Measurements from ENCODE around the gene PPTC7. TPM values are rescaled to one million over a fixed set of nuclear protein-coding genes. Genes with fewer than 3 reads are reported as not detected.
"Not testable (repeated sequence)": the region's sequence is repeated elsewhere in the genome, so short reads cannot be mapped to it uniquely, and the experiment has no call there.

Gene PPTC7
- total RNA-seq, 1 donor from 2014 or later = 13.7 TPM

- Mint-ChIP-seq H3K4me1 (ENCODE audit: unreplicated experiment) (no peaks in the 10 kb centered on the region), H3K27me3 (ENCODE audit: unreplicated experiment) (no peaks in the 10 kb centered on the region), H3K36me3 (ENCODE audit: low read depth, unreplicated experiment) (peaks cover 11% of the 10 kb centered on the region), H3K27ac (ENCODE audit: unreplicated experiment) (no peak overlapping the region), H3K9me3 (ENCODE audit: unreplicated experiment) (peaks cover 5% of the 10 kb centered on the region), H3K4me3 (ENCODE audit: unreplicated experiment) (no peak overlapping the region)
- no peak for TF ChIP-seq CTCF (IDR thresholded peaks at IDR 0.05; ENCODE audit: unreplicated experiment)
- no peak for DNase-seq (ENCODE audit: low spot score)
Measured at GRCh38 chr12:110574044-110574443, 9.1 kb downstream of the PPTC7 start.

GRCh38 chr12:110570798-110571197 lies 12.3 kb downstream of the PPTC7 start:
- not testable (repeated sequence) for H3K9me3 Mint-ChIP-seq (ENCODE audit: unreplicated experiment); H3K4me1 Mint-ChIP-seq (ENCODE audit: unreplicated experiment); H3K4me3 Mint-ChIP-seq (ENCODE audit: unreplicated experiment); H3K27me3 Mint-ChIP-seq (ENCODE audit: unreplicated experiment); H3K27ac Mint-ChIP-seq (ENCODE audit: unreplicated experiment); DNase-seq (ENCODE audit: low spot score)
- H3K36me3 Mint-ChIP-seq (ENCODE audit: low read depth, unreplicated experiment) = peaks cover 14% of the 10 kb centered on the region

GRCh38 chr12:110569838-110570237 lies 13.3 kb downstream of the PPTC7 start:
- Mint-ChIP-seq H3K36me3 (ENCODE audit: low read depth, unreplicated experiment) (peaks cover 14% of the 10 kb centered on the region), H3K4me3 (ENCODE audit: unreplicated experiment) (peak overlapping the region; percentile 15)
- not testable (repeated sequence) for H3K4me1 Mint-ChIP-seq (ENCODE audit: unreplicated experiment); H3K27me3 Mint-ChIP-seq (ENCODE audit: unreplicated experiment); DNase-seq (ENCODE audit: low spot score); H3K9me3 Mint-ChIP-seq (ENCODE audit: unreplicated experiment); H3K27ac Mint-ChIP-seq (ENCODE audit: unreplicated experiment)

GRCh38 chr12:110568752-110569151 lies 14.4 kb downstream of the PPTC7 start:
- peaks cover 5% of the 10 kb centered on the region for H3K9me3 Mint-ChIP-seq (ENCODE audit: unreplicated experiment)
- DNase-seq (ENCODE audit: low spot score) = no peak
- no peaks in the 10 kb centered on the region for H3K27me3 Mint-ChIP-seq (ENCODE audit: unreplicated experiment)
- peaks cover 7% of the 10 kb centered on the region for H3K4me1 Mint-ChIP-seq (ENCODE audit: unreplicated experiment)
- H3K4me3 Mint-ChIP-seq (ENCODE audit: unreplicated experiment) = no peak overlapping the region
- H3K36me3 Mint-ChIP-seq (ENCODE audit: low read depth, unreplicated experiment) = peaks cover 14% of the 10 kb centered on the region
- no peak for TF ChIP-seq CTCF (IDR thresholded peaks at IDR 0.05; ENCODE audit: unreplicated experiment)
- H3K27ac Mint-ChIP-seq (ENCODE audit: unreplicated experiment) = no peak overlapping the region

GRCh38 chr12:110566993-110567392 lies 16.1 kb downstream of the PPTC7 start:
- Mint-ChIP-seq H3K4me3 (ENCODE audit: unreplicated experiment) (peak overlapping the region; percentile 32), H3K4me1 (ENCODE audit: unreplicated experiment) (peaks cover 7% of the 10 kb centered on the region), H3K36me3 (ENCODE audit: low read depth, unreplicated experiment) (peaks cover 14% of the 10 kb centered on the region), H3K9me3 (ENCODE audit: unreplicated experiment) (peaks cover 5% of the 10 kb centered on the region), H3K27ac (ENCODE audit: unreplicated experiment) (no peak overlapping the region), H3K27me3 (ENCODE audit: unreplicated experiment) (no peaks in the 10 kb centered on the region)
- DNase-seq (ENCODE audit: low spot score) = no peak
- TF ChIP-seq CTCF (IDR thresholded peaks at IDR 0.05; ENCODE audit: unreplicated experiment) = no peak

- TF ChIP-seq CTCF (IDR thresholded peaks at IDR 0.05; ENCODE audit: unreplicated experiment) = no peak
- Mint-ChIP-seq H3K4me3 (ENCODE audit: unreplicated experiment) (no peak overlapping the region), H3K27me3 (ENCODE audit: unreplicated experiment) (no peaks in the 10 kb centered on the region), H3K9me3 (ENCODE audit: unreplicated experiment) (peaks cover 5% of the 10 kb centered on the region), H3K36me3 (ENCODE audit: low read depth, unreplicated experiment) (peaks cover 7% of the 10 kb centered on the region), H3K4me1 (ENCODE audit: unreplicated experiment) (peaks cover 7% of the 10 kb centered on the region), H3K27ac (ENCODE audit: unreplicated experiment) (no peak overlapping the region)
- no peak for DNase-seq (ENCODE audit: low spot score)
Measured at GRCh38 chr12:110565894-110566871, 16.9 kb downstream of the PPTC7 start.

Measured in endothelial cell (in vitro differentiated cells).